Measurements from ENCODE around the gene IGF2BP2.

- TF ChIP-seq POLR2A (IDR thresholded peaks at IDR 0.05) (no peak), CTCF (IDR thresholded peaks at IDR 0.05) (no peak)
Observed at GRCh38 chr3:185770109-185770508, 54.7 kb downstream of the IGF2BP2 start.

Data from esophagus squamous epithelium (tissue), 4 donors.